Testis (tissue), 3 donors: ENCODE data around the gene CACNA1D. TPM values are rescaled to one million over a fixed set of nuclear protein-coding genes. Genes with fewer than 3 reads are reported as not detected.

Experiments used
- DNase-seq: peaks from one replicate; pipeline ENCODE4 v3.0.0-alpha.2; 2019
- H3K27ac ChIP-seq, 2 donors: fragments of 200-600 bp; sonication (generic); one replicate each; pipeline ENCODE4 v1.5.1; 2019
- H3K27me3 ChIP-seq: fragments of 200-600 bp; sonication (generic); one replicate; pipeline ENCODE4 v1.5.1; 2019
- H3K36me3 ChIP-seq: fragments of 200-600 bp; sonication (generic); one replicate; pipeline ENCODE4 v1.5.1; 2017; ENCODE audit warnings: low read depth; ENCODE audit errors: missing control alignments
- H3K4me1 ChIP-seq: fragments of 200-600 bp; sonication (generic); one replicate; pipeline ENCODE4 v1.5.1; 2019
- H3K4me3 ChIP-seq, 2 donors: fragments of 200-600 bp; sonication (generic); one replicate each; pipeline ENCODE4 v1.5.1; 2017 to 2019
- H3K9me3 ChIP-seq: fragments of 200-600 bp; sonication (generic); one replicate; pipeline ENCODE4 v1.5.1; 2017
- CTCF ChIP-seq, 3 experiments: fragments of 450-650 bp in 2 of 3; fragments of 200-600 bp in 1 of 3; sonication (generic) in 1 of 3; IDR thresholded peaks; one replicate each; pipeline ENCODE4 v1.5.1; 2016 to 2019; ENCODE audit warnings: antibody characterized with exemption in 3 of 3, mild to moderate bottlenecking in 2 of 3, moderate library complexity in 1 of 3
- POLR2A ChIP-seq: fragments of 450-650 bp; IDR thresholded peaks from one replicate; pipeline ENCODE4 v1.6.1; 2017; ENCODE audit warnings: antibody characterized with exemption, mild to moderate bottlenecking, moderate library complexity
- WGBS, 2 donors: methylation state at CpG; one replicate each; pipeline ENCODE4 v1.1.5; 2018; 5-methylcytosine and 5-hydroxymethylcytosine counted together
- intact Hi-C: fragments of 100-400 bp; cut with DNase I; formaldehyde crosslinking; loops from one replicate; pipeline ENCODE4 v1.15.1; 2023; ENCODE audit warnings: low total_unique reads
- polyA plus RNA-seq: library from polyadenylated mRNA; stranded (reverse); fragments of 350-450 nt; fragmentation: Illumina TruSeq; extraction: RNeasy Lipid Tissue Mini Kit (QIAGEN cat#74804); gene quantifications from one replicate; pipeline ENCODE4 v1.2.3, GENCODE V29; 2014; ENCODE audit warnings: low read depth, low replicate concordance; ENCODE audit not compliant: insufficient read depth
- total RNA-seq, 2 donors: library from RNA; depleted of rRNA; stranded (reverse); fragments of >200 nt; gene quantifications; one replicate each; pipeline ENCODE4 v1.2.3, GENCODE V29; 2016

The CACNA1D gene
- total and polyA plus RNA-seq, 3 donors from 2014 or later, result 8.0 to 39.0 (median 37.6) TPM

GRCh38 chr3:53776494-53777101, 282.2 kb downstream of the CACNA1D start:
- no peak overlapping the region for H3K4me3 ChIP-seq
- no peaks in the 10 kb centered on the region for H3K27me3 ChIP-seq
- intact Hi-C loops, result no loop called here
- H3K4me1 ChIP-seq, result peaks cover 11% of the 10 kb centered on the region
- no peaks in the 10 kb centered on the region for H3K9me3 ChIP-seq
- no peak for DNase-seq
- no peaks in the 10 kb centered on the region for H3K36me3 ChIP-seq
- WGBS, 2 donors, result 55 to 65% methylated on average over 9 of the region's 9 CpGs
- H3K27ac ChIP-seq, result no peak overlapping the region
- TF ChIP-seq POLR2A, result no peak
- TF ChIP-seq CTCF (IDR thresholded peaks at IDR 0.05), result no peak

GRCh38 chr3:53777468-53777867, 283.1 kb downstream of the CACNA1D start:
- DNase-seq, result no peak
- Histone ChIP-seq H3K4me3 (no peak overlapping the region), H3K36me3 (no peaks in the 10 kb centered on the region), H3K4me1 (peaks cover 11% of the 10 kb centered on the region), H3K27me3 (no peaks in the 10 kb centered on the region), H3K9me3 (no peaks in the 10 kb centered on the region), H3K27ac (no peak overlapping the region)
- WGBS, 2 donors, result 87 to 91% methylated on average over 7 to 8 of the region's 8 CpGs
- TF ChIP-seq CTCF (IDR thresholded peaks at IDR 0.05) (no peak), POLR2A (no peak)
- intact Hi-C loops, result no loop called here

GRCh38 chr3:53778153-53778552, 283.7 kb downstream of the CACNA1D start:
- H3K36me3 ChIP-seq, result no peaks in the 10 kb centered on the region
- intact Hi-C loops, result no loop called here
- TF ChIP-seq POLR2A, result no peak
- no peak for TF ChIP-seq CTCF (IDR thresholded peaks at IDR 0.05)

GRCh38 chr3:53780171-53780570, 285.8 kb downstream of the CACNA1D start:
- intact Hi-C loops, result no loop called here
- H3K27me3 ChIP-seq, result no peaks in the 10 kb centered on the region
- no peaks in the 10 kb centered on the region for H3K36me3 ChIP-seq
- no peaks in the 10 kb centered on the region for H3K9me3 ChIP-seq
- no peak overlapping the region for H3K27ac ChIP-seq
- WGBS, 2 donors, result 85 to 90% methylated on average over 4 of the region's 4 CpGs
- no peak overlapping the region for H3K4me3 ChIP-seq
- peaks cover 7% of the 10 kb centered on the region for H3K4me1 ChIP-seq
- no peak for DNase-seq
- no peak for TF ChIP-seq CTCF (IDR thresholded peaks at IDR 0.05)
- TF ChIP-seq POLR2A, result no peak

More at GRCh38 chr3:53778153-53778552, 283.7 kb downstream of the CACNA1D start:
- H3K9me3 ChIP-seq, result no peaks in the 10 kb centered on the region
- H3K27ac ChIP-seq, result no peak overlapping the region
- no peak for DNase-seq
- H3K4me1 ChIP-seq, result peaks cover 11% of the 10 kb centered on the region
- H3K27me3 ChIP-seq, result no peaks in the 10 kb centered on the region
- no peak overlapping the region for H3K4me3 ChIP-seq
- 80 to 85% methylated on average over 3 of the region's 3 CpGs for WGBS, 2 donors

GRCh38 chr3:53780806-53781205, 286.4 kb downstream of the CACNA1D start:
- intact Hi-C loops, result no loop called here
- no peak overlapping the region for H3K4me3 ChIP-seq
- peaks cover 5% of the 10 kb centered on the region for H3K4me1 ChIP-seq
- no peak overlapping the region for H3K27ac ChIP-seq
- WGBS, 2 donors, result 85 to 88% methylated on average over 2 of the region's 2 CpGs
- no peak for DNase-seq
- H3K9me3 ChIP-seq, result no peaks in the 10 kb centered on the region
- H3K27me3 ChIP-seq, result no peaks in the 10 kb centered on the region
- TF ChIP-seq CTCF (IDR thresholded peaks at IDR 0.05) (no peak), POLR2A (no peak)
- no peaks in the 10 kb centered on the region for H3K36me3 ChIP-seq
